Right atrium auricular region (tissue), 2 donors: ENCODE measurements around the gene INSIG1. TPM values are rescaled to one million over a fixed set of nuclear protein-coding genes. Genes with fewer than 3 reads are reported as not detected.

ENCODE experiments used
- DNase-seq: peaks from one replicate; pipeline ENCODE4 v3.0.0-alpha.2; 2019; ENCODE audit warnings: low spot score
- H3K27ac ChIP-seq, 2 donors: fragments of 200-600 bp; sonication (generic); 1 replicate in 1 of 2; 2 replicates in 1 of 2; pipeline ENCODE4 v1.5.1; 2016 to 2019
- H3K27me3 ChIP-seq, 2 donors: fragments of 200-600 bp; sonication (generic); one replicate each; pipeline versions ENCODE4 v1.5.1 to v1.6.0; 2017 to 2019
- H3K36me3 ChIP-seq: fragments of 200-600 bp; sonication (generic); one replicate; pipeline ENCODE4 v1.5.1; 2016
- H3K4me1 ChIP-seq, 2 donors: fragments of 200-600 bp; sonication (generic); one replicate each; pipeline versions ENCODE4 v1.5.1 to v1.6.0; 2017 to 2019
- H3K4me3 ChIP-seq, 2 donors: fragments of 200-600 bp; sonication (generic); 1 replicate in 1 of 2; 2 replicates in 1 of 2; pipeline ENCODE4 v1.5.1; 2017 to 2019; ENCODE audit warnings: mild to moderate bottlenecking in 1 of 2, moderate library complexity in 1 of 2
- H3K9me3 ChIP-seq, 2 donors: fragments of 200-600 bp; sonication (generic); one replicate each; pipeline ENCODE4 v1.5.1; 2019
- CTCF ChIP-seq, 2 donors: fragments of 200-600 bp; sonication (generic); IDR thresholded peaks; one replicate each; pipeline ENCODE4 v1.5.1; 2019; ENCODE audit warnings: antibody characterized with exemption in 2 of 2
- total RNA-seq, 2 donors: library from RNA; depleted of rRNA; stranded (reverse); fragments of >200 nt; gene quantifications; one replicate each; pipeline ENCODE4 v1.1.0, GENCODE V29; 2016

Gene INSIG1
- total RNA-seq = 10 to 100 TPM; 15.8 to 25.7 TPM

GRCh38 chr7:155297517-155298287 is at the start of gene INSIG1:
Gene INSIG1 (plus strand): TSS chr7:155297878. CDS start chr7:155298286, 408 bp downstream.
- TF ChIP-seq CTCF (IDR thresholded peaks at IDR 0.05) = no peak
- Histone ChIP-seq H3K4me1 (peaks cover 0 to 19% of the 10 kb centered on the region in 2 donors), H3K27ac (peak within 1 kb of the TSS; percentile 88 to 93), H3K4me3 (peak within 1 kb of the TSS; percentile 81 to 84), H3K9me3 (no peaks in the 10 kb centered on the region), H3K36me3 (no peaks in the 10 kb centered on the region), H3K27me3 (no peaks in the 10 kb centered on the region)
- DNase-seq = peak; percentile 91

GRCh38 chr7:155248366-155248756 is 49.3 kb upstream of the INSIG1 start:
- H3K9me3 ChIP-seq = no peaks in the 10 kb centered on the region
- H3K4me1 ChIP-seq = no peaks in the 10 kb centered on the region
- no peaks in the 10 kb centered on the region for H3K36me3 ChIP-seq
- TF ChIP-seq CTCF (IDR thresholded peaks at IDR 0.05) = no peak
- DNase-seq = no peak
- no peak overlapping the region for H3K27ac ChIP-seq
- H3K4me3 ChIP-seq = no peak overlapping the region
- no peaks in the 10 kb centered on the region for H3K27me3 ChIP-seq

- H3K36me3 ChIP-seq = no peaks in the 10 kb centered on the region
- H3K4me3 ChIP-seq = no peak overlapping the region
- no peak overlapping the region for H3K27ac ChIP-seq
- DNase-seq = no peak
- no peaks in the 10 kb centered on the region for H3K27me3 ChIP-seq
- H3K4me1 ChIP-seq = peaks cover 0 to 3% of the 10 kb centered on the region in 2 donors
- H3K9me3 ChIP-seq = no peaks in the 10 kb centered on the region
- no peak for TF ChIP-seq CTCF (IDR thresholded peaks at IDR 0.05)
Measured at GRCh38 chr7:155251831-155252230, 45.8 kb upstream of the INSIG1 start.

GRCh38 chr7:155252444-155252887 is 45.2 kb upstream of the INSIG1 start:
- Histone ChIP-seq H3K36me3 (no peaks in the 10 kb centered on the region), H3K4me3 (no peak overlapping the region), H3K27ac (no peak overlapping the region), H3K27me3 (no peaks in the 10 kb centered on the region), H3K4me1 (peaks cover 0 to 8% of the 10 kb centered on the region in 2 donors), H3K9me3 (no peaks in the 10 kb centered on the region)
- no peak for DNase-seq
- TF ChIP-seq CTCF (IDR thresholded peaks at IDR 0.05) = no peak

GRCh38 chr7:155252892-155253501 is 44.7 kb upstream of the INSIG1 start:
- Histone ChIP-seq H3K4me1 (peaks cover 0 to 13% of the 10 kb centered on the region in 2 donors), H3K9me3 (no peaks in the 10 kb centered on the region), H3K27me3 (no peaks in the 10 kb centered on the region), H3K4me3 (no peak overlapping the region), H3K36me3 (no peaks in the 10 kb centered on the region), H3K27ac (no peak overlapping the region)
- DNase-seq = no peak
- TF ChIP-seq CTCF (IDR thresholded peaks at IDR 0.05) = no peak
